HG03469 (cell line): ENCODE data around the gene FAM50A.

Experiments used
- ATAC-seq: cut with Tn5 transposase; IDR thresholded peaks from one replicate; pipeline ENCODE4 v1.9.1; 2021; ENCODE audit warnings: mild to moderate bottlenecking, moderate library complexity, moderate number of reproducible peaks; ENCODE audit not compliant: unreplicated experiment

FAM50A gene

GRCh38 chrX:154463611-154464220 lies 19.8 kb downstream of the FAM50A start:
- ATAC-seq = no peak

DNA sequence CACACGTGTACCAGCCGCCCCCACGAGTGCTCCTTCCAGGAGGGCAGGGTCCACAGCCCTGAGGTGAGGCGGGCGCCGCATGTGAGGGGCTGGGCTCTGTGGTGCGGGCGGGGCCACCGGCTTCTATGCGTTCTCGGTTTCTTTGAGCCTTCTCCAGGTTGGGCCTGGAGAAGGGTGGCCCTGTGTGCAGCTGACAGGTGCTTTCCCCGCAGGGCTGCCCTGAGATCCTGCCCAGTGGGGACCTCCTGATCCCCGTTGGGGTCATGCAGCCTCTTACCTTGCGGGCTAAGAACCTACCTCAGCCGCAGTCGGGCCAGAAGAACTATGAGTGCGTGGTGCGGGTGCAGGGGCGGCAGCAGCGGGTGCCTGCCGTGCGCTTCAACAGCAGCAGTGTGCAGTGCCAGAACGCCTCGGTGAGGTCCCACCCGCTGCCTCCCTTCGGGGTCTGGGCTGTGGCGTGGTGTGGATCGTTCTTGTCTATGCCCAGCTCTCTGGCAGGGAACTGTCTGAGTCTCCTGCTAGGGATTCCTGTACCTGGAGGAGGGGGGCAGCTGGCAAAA lies 20.9 kb downstream of the FAM50A start:
- ATAC-seq = no peak

- no peak for ATAC-seq
Observed at GRCh38 chrX:154465601-154466000, 21.7 kb downstream of the FAM50A start.

GRCh38 chrX:154466036-154466435 lies 22.1 kb downstream of the FAM50A start:
- no peak for ATAC-seq

DNA sequence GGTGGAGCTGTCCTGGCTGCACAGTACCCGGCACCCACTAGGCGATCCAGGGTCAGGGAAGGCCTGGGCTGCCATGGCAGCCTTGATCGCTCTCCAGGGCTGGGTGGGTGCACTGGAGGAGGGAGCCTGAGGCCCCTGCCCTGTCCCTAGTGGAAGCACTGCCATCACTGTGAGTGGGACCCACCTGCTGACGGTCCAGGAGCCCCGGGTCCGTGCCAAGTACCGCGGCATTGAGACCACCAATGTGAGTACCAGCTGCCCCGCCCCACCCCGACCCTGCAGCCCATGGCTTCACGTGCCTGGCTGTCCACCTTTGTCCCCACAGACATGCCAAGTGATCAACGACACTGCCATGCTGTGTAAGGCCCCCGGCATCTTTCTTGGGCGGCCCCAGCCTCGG lies 23.0 kb downstream of the FAM50A start:
- ATAC-seq = no peak

DNA sequence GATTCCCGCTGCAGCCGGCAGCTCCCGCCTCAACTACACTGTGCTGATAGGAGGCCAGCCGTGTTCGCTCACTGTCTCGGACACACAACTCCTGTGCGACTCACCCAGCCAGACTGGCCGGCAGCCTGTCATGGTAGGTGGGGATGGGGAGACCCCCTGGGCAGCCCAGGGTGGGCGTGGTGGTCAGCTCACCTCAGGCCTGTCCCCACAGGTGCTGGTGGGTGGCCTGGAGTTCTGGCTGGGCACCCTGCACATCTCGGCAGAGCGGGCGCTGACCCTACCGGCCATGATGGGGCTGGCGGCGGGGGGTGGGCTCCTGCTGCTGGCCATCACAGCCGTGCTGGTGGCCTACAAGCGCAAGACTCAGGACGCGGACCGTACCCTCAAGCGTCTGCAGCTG lies 23.6 kb downstream of the FAM50A start:
- ATAC-seq = no peak

GRCh38 chrX:154468217-154468616 lies 24.3 kb downstream of the FAM50A start:
- no peak for ATAC-seq

DNA sequence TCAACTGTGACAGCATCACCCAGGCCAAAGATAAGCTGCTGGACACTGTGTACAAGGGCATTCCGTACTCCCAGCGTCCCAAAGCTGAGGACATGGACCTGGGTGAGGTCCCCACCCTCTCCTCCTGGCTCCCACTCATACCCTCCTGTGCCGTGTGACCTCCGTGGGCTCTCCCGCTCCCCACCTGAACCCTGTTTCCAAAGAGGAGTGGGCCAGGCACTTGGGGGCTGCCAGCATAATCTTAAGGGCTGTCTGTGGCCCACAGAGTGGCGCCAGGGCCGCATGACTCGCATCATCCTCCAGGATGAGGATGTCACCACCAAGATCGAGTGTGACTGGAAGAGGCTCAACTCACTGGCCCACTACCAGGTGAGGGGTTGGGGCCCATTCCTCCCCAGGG lies 25.2 kb downstream of the FAM50A start:
- ATAC-seq = no peak

DNA sequence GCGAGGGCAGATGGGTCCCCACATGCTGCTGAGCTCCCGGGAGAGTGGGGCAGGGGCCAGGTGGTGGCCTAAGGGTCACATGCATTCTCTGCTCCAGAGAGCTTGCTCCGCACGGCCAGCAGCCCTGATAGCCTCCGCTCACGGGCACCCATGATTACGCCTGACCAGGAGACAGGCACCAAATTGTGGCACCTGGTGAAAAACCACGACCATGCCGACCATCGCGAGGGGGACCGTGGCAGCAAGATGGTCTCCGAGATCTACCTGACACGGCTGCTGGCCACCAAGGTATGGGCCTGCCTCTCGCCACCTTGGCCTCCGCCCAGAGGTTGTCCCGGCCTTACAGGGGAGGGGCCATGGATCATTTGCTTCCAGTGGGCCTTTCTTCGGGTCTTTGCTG lies 25.9 kb downstream of the FAM50A start:
- no peak for ATAC-seq

- ATAC-seq = no peak
Observed at GRCh38 chrX:154470434-154470833, 26.5 kb downstream of the FAM50A start.

- ATAC-seq = no peak
Observed at GRCh38 chrX:154470914-154471568, 27.1 kb downstream of the FAM50A start.

DNA sequence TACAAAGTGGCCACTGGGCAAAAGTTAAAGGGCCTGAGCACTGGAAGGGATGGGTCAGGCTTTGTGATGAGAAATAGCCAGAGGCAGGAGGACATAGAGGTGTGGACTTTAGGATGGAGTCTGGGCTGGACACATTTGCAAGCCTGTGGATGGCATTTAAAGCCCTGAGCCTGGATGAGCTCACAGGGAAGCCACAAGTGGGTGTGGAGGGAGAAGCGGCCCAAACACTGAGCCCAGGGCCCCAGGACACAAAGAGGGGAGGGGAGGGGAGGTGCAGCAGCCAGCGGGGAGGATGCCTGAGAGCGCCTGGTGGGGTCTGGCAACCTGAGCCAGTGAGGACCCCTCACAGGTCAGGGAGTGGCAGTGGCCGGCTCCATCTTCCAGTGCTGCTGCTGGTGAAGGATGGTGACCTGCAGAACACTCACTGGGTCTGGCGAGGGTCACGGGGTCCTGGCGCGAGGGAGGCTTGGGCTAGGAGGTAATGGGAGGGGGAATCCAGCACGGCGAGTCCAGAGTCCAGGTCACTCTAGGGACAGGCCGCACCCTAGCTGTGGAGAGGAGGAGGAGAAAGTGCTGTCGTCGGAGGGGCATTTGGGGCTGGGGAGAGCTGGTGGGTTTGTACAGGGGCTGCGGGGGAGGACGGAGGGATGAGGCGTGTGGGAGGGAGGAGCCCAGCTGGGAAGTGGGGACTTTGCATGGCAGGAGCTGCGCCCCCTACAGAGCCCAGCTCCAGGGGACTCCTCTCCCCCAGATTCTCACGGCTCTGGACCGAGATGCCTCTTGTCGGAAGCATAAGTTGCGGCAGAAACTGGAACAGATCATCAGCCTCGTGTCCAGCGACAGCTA lies 28.1 kb downstream of the FAM50A start:
- no peak for ATAC-seq

GRCh38 chrX:154472685-154473632 lies 29.0 kb downstream of the FAM50A start:
- ATAC-seq = no peak

DNA sequence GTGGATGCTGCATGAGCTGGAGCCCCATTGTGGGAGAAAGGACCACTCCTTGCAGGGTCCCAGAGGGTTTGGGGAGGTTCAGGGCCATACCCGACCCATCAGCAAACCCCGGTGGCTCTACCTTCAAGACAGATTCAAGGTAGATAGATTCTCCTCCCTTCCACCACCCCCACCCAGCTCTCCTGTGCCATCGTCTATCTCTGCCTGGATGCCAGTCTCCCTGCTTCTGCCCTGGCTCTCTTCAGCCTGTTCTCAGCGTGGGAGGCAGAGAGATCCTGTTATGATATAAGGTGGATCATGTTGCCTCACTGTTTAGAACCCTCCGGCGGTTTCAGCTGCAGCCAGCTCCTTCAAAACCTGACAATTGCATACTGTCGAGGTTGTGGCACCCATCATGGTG lies 29.7 kb downstream of the FAM50A start:
- no peak for ATAC-seq

DNA sequence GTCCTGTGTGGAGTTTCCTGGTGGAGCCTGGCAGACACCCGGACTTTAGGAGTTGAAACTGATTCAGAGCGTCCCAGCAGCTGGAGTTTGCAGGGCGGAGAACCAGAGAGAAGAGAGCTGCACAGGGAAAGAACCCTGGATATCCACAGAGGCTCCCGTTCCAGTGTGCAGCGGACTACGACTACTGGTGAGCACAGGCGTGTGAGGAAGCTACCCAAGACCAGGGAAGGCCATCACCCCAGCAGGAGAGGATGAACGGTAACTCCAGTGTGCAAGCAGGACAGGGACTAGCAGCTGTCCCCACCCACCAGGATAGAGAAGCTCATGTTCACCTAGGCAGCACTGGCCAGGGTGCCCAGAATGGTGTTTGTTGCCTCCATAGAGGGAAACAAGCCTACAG lies 32.9 kb downstream of the FAM50A start:
- ATAC-seq = no peak

DNA sequence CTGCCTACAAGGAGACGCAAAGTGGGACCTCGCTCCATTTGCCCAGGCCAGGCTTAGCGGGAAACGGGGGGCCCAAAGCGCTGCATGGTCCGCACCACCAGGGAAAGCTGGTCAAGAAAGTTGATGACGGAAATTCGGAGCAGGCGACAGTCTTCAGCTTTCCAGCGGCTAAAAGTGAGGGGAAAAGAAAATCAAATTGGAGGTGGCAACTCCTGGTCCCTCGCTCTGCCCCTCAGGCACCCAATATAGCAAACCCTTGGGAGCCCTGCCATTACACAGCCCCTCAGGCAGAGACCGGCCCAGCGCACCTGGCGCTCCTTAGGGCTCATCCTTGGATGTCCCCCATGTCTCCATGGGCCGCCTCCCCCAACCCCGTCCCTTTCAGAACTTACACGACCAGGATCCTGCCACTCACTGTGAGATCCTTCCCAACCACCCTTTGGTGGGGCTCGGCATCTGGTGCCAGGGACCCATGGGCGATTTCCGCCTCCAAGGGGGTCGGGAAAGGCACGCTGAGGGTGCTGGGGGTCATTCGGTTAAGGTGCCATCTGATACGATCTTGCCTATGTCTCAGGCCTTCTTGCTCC lies 34.0 kb downstream of the FAM50A start:
- no peak for ATAC-seq

GRCh38 chrX:154478728-154479622 lies 35.0 kb downstream of the FAM50A start, which contains the start of gene LAGE3:
Gene LAGE3 (minus strand): TSS chrX:154479281. CDS start chrX:154478915, 366 bp downstream.
- peak; percentile 69 for ATAC-seq

GRCh38 chrX:154481195-154481594 lies 37.3 kb downstream of the FAM50A start:
- ATAC-seq = no peak
